PC-3 (cell line): ENCODE results near the gene BTG4. TPM values are rescaled to one million over a fixed set of nuclear protein-coding genes. Genes with fewer than 3 reads are reported as not detected.

Source experiments
- ATAC-seq: fragments of 200-7000 bp; cut with Tn5 transposase; 2 replicates; pipeline ENCODE4 v1.9.1; 2020; ENCODE audit warnings: mild to moderate bottlenecking, moderate library complexity
- BruUV-seq: library from RNA; stranded (reverse); fragments of 400-500 nt; replicated peaks from 2 replicates; lab custom pipeline; 2021; lab: Mats Ljungman, UMichigan
- CTCF ChIA-PET: fragments of 300-600 bp; sonication (Branson Sonifier 250); formaldehyde crosslinking; loops from one replicate; lab custom pipeline; 2022; ENCODE audit warnings: antibody characterized with exemption; lab: Charles Lee
- POLR2A ChIA-PET: fragments of 300-600 bp; sonication (Branson Sonifier 250); formaldehyde crosslinking; loops from one replicate; lab custom pipeline; 2022; ENCODE audit warnings: antibody characterized with exemption; ENCODE audit not compliant: unreplicated experiment; lab: Charles Lee
- DNase-seq: peaks from one replicate; pipeline ENCODE4 v3.0.0-alpha.2; 2015
- H2AFZ ChIP-seq: fragments of 300-600 bp; sonication (generic); 2 replicates; pipeline ENCODE4 v1.6.0; 2016; ENCODE audit warnings: antibody characterized with exemption, low read length
- H3F3A ChIP-seq: fragments of 300-600 bp; sonication (generic); one replicate; pipeline ENCODE4 v1.6.0; 2017; ENCODE audit warnings: antibody characterized with exemption, low read length, control low read depth, mild to moderate bottlenecking; ENCODE audit not compliant: unreplicated experiment
- H3K27ac ChIP-seq: fragments of 300-600 bp; sonication (generic); 2 replicates; pipeline ENCODE4 v1.5.1; 2016; ENCODE audit warnings: mild to moderate bottlenecking, low read length
- H3K27me3 ChIP-seq: fragments of 300-600 bp; sonication (generic); 2 replicates; pipeline ENCODE4 v1.6.1; 2016; ENCODE audit warnings: low read length, mixed read lengths
- H3K36me3 ChIP-seq: fragments of 300-600 bp; sonication (generic); 2 replicates; pipeline ENCODE4 v1.6.1; 2016; ENCODE audit warnings: low read depth, mixed run types, low read length, mixed read lengths
- H3K4me1 ChIP-seq: fragments of 300-600 bp; sonication (generic); 2 replicates; pipeline ENCODE4 v1.5.1; 2016; ENCODE audit warnings: low read length; ENCODE audit not compliant: insufficient read depth
- H3K4me2 ChIP-seq: fragments of 300-600 bp; sonication (generic); 2 replicates; pipeline ENCODE4 v1.6.0; 2016; ENCODE audit warnings: low read length
- H3K4me3 ChIP-seq: fragments of 300-600 bp; sonication (generic); 2 replicates; pipeline ENCODE4 v1.5.1; 2016; ENCODE audit warnings: mild to moderate bottlenecking, low read length, mixed read lengths
- H3K79me2 ChIP-seq: fragments of 300-600 bp; sonication (generic); 2 replicates; pipeline ENCODE4 v1.6.1; 2017; ENCODE audit warnings: low read length, mixed read lengths
- H3K9ac ChIP-seq: fragments of 300-600 bp; sonication (generic); 2 replicates; pipeline ENCODE4 v1.6.0; 2016; ENCODE audit warnings: mild to moderate bottlenecking, low read length
- H3K9me2 ChIP-seq: fragments of 300-600 bp; sonication (generic); replicated peaks from 2 replicates; pipeline ENCODE4 v1.6.1; 2016; ENCODE audit warnings: mixed run types, low read length, mixed read lengths
- H3K9me3 ChIP-seq: fragments of 300-600 bp; sonication (generic); 2 replicates; pipeline ENCODE4 v1.6.1; 2016; ENCODE audit warnings: low read length, mixed read lengths
- H4K20me1 ChIP-seq: fragments of 300-600 bp; sonication (generic); 2 replicates; pipeline ENCODE4 v1.6.1; 2016; ENCODE audit warnings: low read length, mixed read lengths
- CTCF ChIP-seq: fragments of 300-600 bp; sonication (generic); conservative IDR thresholded peaks from 2 replicates; pipeline ENCODE4 v1.5.1; 2017; ENCODE audit warnings: antibody characterized with exemption, low read depth, mild to moderate bottlenecking, low read length
- EZH2 ChIP-seq: fragments of 300-600 bp; sonication (generic); IDR thresholded peaks from one replicate; pipeline ENCODE4 v1.6.1; 2017; ENCODE audit warnings: antibody characterized with exemption, mild to moderate bottlenecking, low read length; ENCODE audit not compliant: unreplicated experiment
- EZH2phosphoT487 ChIP-seq: fragments of 300-600 bp; sonication (generic); IDR thresholded peaks from 2 replicates; pipeline ENCODE4 v1.6.1; 2018; ENCODE audit warnings: mild to moderate bottlenecking, antibody characterized with exemption, low read length, borderline replicate concordance
- intact Hi-C: fragments of 100-400 bp; cut with micrococcal nuclease; formaldehyde crosslinking; loops from 2 replicates; pipeline ENCODE4 v1.9.0; 2023
- total RNA-seq: library from RNA; depleted of rRNA; stranded (reverse); fragments of >200 nt; gene quantifications from 2 replicates; pipeline ENCODE4 v1.2.3, GENCODE V29; 2014

Gene BTG4
- total RNA-seq, 1 experiment from 2014 or later = not detected

DNA sequence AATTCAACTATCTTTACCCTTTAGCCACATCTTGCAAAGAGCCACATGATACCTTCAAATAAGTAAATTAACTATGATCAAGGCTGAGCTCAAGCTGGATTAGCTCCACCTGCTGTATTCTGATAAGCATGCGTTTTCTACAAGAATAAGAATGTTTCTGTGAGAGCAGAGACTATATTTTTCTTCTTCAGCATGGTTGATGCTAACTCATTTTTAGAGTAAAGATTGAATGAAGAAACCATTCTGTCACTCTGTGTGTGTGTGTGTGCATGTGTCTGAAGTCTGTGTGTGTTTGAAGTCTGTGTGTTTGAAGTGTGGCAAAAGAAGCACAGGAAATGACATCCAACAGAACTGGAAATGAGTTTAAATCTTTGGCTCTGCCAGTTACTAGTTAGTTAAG is 16.4 kb upstream of the BTG4 start:
- ChIA-PET POLR2A (no interaction called here), CTCF (interaction anchor here (0.6 to 0.9 kb wide), 3 partner anchors 30 to 74 kb away, joined by 3 to 4 read pairs (median 3); no protein-coding TSS in a partner anchor)
- no peak for ATAC-seq
- Histone ChIP-seq H3K79me2 (no peaks in the 10 kb centered on the region), H3K9ac (no peak overlapping the region), H4K20me1 (no peaks in the 10 kb centered on the region), H3K4me1 (peaks cover 47% of the 10 kb centered on the region), H3K27me3 (no peaks in the 10 kb centered on the region), H3K9me3 (no peaks in the 10 kb centered on the region), H3K9me2 (no peaks in the 10 kb centered on the region), H3K4me3 (no peak overlapping the region), H3K27ac (no peak overlapping the region), H3K36me3 (no peaks in the 10 kb centered on the region), H2AFZ (no peak overlapping the region), H3F3A (peaks cover 10% of the 10 kb centered on the region), H3K4me2 (no peak overlapping the region)
- TF ChIP-seq CTCF (peak; percentile 56), EZH2 (no peak), EZH2phosphoT487 (no peak)
- intact Hi-C loops = loop anchor here (1.0 kb wide), 1 partner anchor 74 kb away; no protein-coding TSS in a partner anchor
- peak; percentile 26 for DNase-seq
- BruUV-seq = no TSS peak

DNA sequence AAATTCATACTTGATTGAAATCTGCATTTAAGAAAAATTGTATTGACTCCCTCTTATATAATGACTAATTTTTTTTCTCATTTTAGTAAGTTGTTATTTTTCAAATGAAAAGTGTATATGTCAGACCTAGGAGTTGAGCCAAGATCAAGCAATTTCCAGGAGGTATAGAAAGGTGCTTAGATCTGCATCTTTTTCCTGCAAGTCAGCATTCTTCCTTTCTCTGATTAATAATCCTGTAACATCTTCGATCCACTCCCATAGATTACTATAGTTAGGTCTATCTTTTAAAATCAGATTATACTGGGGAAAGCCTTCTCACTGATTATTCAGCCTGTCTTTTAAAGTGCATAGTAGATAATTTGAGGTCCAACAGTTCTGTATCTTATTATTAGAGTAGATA is 15.1 kb upstream of the BTG4 start:
- Histone ChIP-seq H3K79me2 (no peaks in the 10 kb centered on the region), H3K9ac (no peak overlapping the region), H3K27ac (no peak overlapping the region), H3K4me2 (no peak overlapping the region), H3F3A (peaks cover 10% of the 10 kb centered on the region), H3K36me3 (no peaks in the 10 kb centered on the region), H2AFZ (no peak overlapping the region), H3K9me2 (no peaks in the 10 kb centered on the region), H3K4me3 (no peak overlapping the region), H3K27me3 (no peaks in the 10 kb centered on the region), H3K4me1 (peaks cover 42% of the 10 kb centered on the region), H4K20me1 (no peaks in the 10 kb centered on the region), H3K9me3 (no peaks in the 10 kb centered on the region)
- DNase-seq = no peak
- intact Hi-C loops = no loop called here
- no peak for ATAC-seq
- no peak for TF ChIP-seq EZH2
- no peak for TF ChIP-seq CTCF
- no peak for TF ChIP-seq EZH2phosphoT487
- no TSS peak for BruUV-seq
- ChIA-PET POLR2A (no interaction called here), CTCF (interaction anchor here (1.2 kb wide), 1 partner anchor 72 kb away, joined by 3 read pairs; no protein-coding TSS in a partner anchor)

DNA sequence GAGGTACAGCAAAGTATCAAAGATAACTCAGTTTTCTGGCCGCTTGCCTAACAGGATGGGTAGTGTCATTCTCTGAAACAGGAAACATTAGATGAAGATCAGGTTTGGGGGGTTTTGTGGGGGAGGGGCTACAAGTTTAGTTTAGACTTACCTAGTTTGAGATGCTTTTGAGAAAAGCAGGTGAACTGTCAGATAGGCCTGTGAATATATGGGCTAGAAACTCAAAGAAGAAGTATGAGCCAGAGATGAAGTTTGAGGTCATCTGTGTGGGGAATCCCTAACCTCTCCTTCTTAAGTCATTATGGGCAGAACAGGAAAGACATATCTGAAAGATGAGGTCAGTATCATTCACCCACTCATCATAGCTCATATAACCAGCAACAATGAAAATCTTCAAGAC is 14.3 kb upstream of the BTG4 start:
- Histone ChIP-seq H4K20me1 (no peaks in the 10 kb centered on the region), H3K4me2 (peak overlapping the region; percentile 10; the same call in 1 of the 2 replicates), H3K79me2 (no peaks in the 10 kb centered on the region), H3F3A (peaks cover 9% of the 10 kb centered on the region), H3K4me3 (no peak overlapping the region), H2AFZ (no peak overlapping the region), H3K4me1 (peaks cover 34% of the 10 kb centered on the region), H3K9me3 (no peaks in the 10 kb centered on the region), H3K9ac (no peak overlapping the region), H3K27ac (0 out of 2 replicates have a peak overlapping the region, but pooled peaks have one; percentile 18), H3K36me3 (no peaks in the 10 kb centered on the region), H3K27me3 (no peaks in the 10 kb centered on the region), H3K9me2 (no peaks in the 10 kb centered on the region)
- ATAC-seq = no peak; the same call in 1 of the 2 replicates
- BruUV-seq = no TSS peak
- ChIA-PET POLR2A (no interaction called here), CTCF (interaction anchor here (0.6 to 1.2 kb wide), 2 partner anchors 71 to 72 kb away, joined by 3 read pairs; no protein-coding TSS in a partner anchor)
- peak; percentile 59 for DNase-seq
- no peak for TF ChIP-seq CTCF
- no peak for TF ChIP-seq EZH2
- TF ChIP-seq EZH2phosphoT487 = no peak
- intact Hi-C loops = no loop called here
